ENCODE data around the gene FSCN2.

The FSCN2 gene

DNA sequence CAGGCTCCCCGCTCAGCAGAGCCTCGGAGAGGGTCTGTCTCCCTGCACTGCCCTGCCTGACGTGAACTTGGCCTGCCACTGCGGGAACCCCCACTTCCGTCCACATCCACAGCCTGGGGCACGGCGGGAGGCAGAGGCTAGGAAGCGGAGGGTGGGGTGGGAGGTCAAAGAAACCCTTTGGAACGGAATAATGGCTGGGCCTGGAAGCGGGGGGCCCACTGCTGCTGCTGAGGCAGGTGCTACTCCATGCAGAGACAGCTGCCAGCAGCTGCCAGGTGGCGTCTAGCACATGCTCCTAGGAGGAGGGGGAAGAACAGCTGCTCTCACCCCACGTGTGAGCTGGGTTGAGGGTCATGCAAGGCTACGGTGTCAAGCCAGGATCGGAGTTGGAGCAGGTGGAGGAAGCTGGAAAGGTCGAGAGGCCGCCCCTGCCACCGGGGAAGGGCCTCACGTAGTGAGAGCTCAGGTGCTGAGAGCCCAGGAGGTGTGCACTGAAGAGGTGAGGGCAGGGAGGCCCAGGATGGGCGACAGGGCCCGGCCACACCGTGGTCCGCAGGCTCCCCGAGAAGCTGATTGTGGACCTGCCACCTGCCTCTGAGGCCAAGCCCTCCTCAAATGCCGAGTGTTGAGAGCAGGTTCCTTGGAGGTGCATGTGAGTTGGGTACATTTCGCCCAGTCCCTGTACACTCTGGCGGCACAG lies 9.8 kb downstream of the FSCN2 start:
- H3K27ac ChIP-seq, result no peak overlapping the region
- TF ChIP-seq CTCF (conservative IDR thresholded peaks at IDR 0.05) (no peak; the same call in 1 of the 2 replicates), ZFX (IDR thresholded peaks at IDR 0.05) (no peak)

- no peak overlapping the region for H3K27ac ChIP-seq
- no peak for TF ChIP-seq ZFX (IDR thresholded peaks at IDR 0.05)
- no peak for TF ChIP-seq CTCF (conservative IDR thresholded peaks at IDR 0.05)
These were observed 10.7 kb downstream of the FSCN2 start for GRCh38 chr17:81538651-81539570.

- no peak for TF ChIP-seq ZFX (IDR thresholded peaks at IDR 0.05)
- no peak for TF ChIP-seq CTCF (conservative IDR thresholded peaks at IDR 0.05)
- H3K27ac ChIP-seq, result no peak overlapping the region
These were observed 11.4 kb downstream of the FSCN2 start for GRCh38 chr17:81539571-81539900.

GRCh38 chr17:81539961-81540675 lies 11.9 kb downstream of the FSCN2 start:
- no peak overlapping the region for H3K27ac ChIP-seq
- TF ChIP-seq CTCF (conservative IDR thresholded peaks at IDR 0.05) (no peak), ZFX (IDR thresholded peaks at IDR 0.05) (no peak)

GRCh38 chr17:81540676-81541027 lies 12.5 kb downstream of the FSCN2 start:
- no peak overlapping the region for H3K27ac ChIP-seq
- no peak for TF ChIP-seq CTCF (conservative IDR thresholded peaks at IDR 0.05)
- TF ChIP-seq ZFX (IDR thresholded peaks at IDR 0.05), result no peak

- no peak for TF ChIP-seq ZFX (IDR thresholded peaks at IDR 0.05)
- no peak for TF ChIP-seq CTCF (conservative IDR thresholded peaks at IDR 0.05)
- no peak overlapping the region for H3K27ac ChIP-seq
These were observed 12.9 kb downstream of the FSCN2 start for GRCh38 chr17:81541123-81541522.
